GM21717 (cell line): ENCODE data around the gene ZNF846.
A peak's percentile ranks its signal among the peaks of the same experiment; 100 is the strongest.
"Not testable (repeated sequence)": the region's sequence is repeated elsewhere in the genome, so short reads cannot be mapped to it uniquely, and the experiment has no call there.

Experiments
- ATAC-seq: cut with Tn5 transposase; IDR thresholded peaks from one replicate; pipeline ENCODE4 v1.9.1; 2021; ENCODE audit warnings: mild to moderate bottlenecking, moderate library complexity; ENCODE audit not compliant: unreplicated experiment

Gene ZNF846

DNA sequence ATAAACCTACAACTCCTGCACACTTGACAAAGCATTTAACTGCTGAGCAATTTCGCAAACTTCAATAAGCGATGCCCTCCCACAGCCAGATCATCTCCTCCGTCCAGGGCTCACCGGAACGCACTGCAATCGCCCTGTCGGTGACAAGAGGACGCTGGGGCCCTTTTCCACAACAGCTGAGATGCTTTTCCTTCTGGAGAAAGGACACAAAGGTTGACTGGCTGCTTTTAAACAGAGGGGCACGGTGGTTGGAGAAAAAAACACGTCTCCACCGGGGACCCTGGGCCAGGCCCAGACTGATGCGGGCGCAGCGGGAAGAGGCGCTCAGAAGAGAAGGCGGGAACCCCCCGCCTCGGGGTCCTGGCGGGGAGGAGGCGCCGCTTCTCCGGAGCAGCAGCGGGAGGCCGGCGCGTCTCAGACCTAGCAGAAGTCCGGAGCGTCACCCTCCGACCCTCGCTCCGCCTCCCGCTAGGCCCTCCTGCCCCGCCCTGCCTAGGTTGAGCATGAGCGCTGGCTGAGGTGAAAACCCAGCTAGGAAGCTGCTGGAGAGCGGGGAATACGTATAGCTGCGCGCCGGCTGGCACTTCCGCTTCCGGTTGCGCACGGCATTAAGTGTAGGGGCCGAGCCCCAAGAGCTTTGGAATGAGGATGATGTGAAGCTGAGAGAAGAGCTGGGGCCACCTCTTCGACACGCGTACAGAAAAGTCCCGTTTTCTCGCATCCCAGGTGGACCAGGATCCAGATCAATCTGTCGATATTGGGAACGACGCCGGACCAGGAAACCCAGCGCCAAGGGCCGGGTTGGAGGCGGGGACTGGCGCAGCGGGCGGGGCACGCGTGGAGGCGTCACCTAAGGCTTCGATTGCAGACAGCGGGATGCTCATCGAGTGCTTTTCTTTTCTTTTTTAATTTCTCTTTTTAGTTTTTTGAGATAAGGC is at the start of gene ZNF846:
TSS of gene ZNF846 (minus strand) at position 564 of the 938 bp plus-strand sequence. CDS start 3,788 bp downstream, outside the sequence.
- ATAC-seq = peak; percentile 94

DNA sequence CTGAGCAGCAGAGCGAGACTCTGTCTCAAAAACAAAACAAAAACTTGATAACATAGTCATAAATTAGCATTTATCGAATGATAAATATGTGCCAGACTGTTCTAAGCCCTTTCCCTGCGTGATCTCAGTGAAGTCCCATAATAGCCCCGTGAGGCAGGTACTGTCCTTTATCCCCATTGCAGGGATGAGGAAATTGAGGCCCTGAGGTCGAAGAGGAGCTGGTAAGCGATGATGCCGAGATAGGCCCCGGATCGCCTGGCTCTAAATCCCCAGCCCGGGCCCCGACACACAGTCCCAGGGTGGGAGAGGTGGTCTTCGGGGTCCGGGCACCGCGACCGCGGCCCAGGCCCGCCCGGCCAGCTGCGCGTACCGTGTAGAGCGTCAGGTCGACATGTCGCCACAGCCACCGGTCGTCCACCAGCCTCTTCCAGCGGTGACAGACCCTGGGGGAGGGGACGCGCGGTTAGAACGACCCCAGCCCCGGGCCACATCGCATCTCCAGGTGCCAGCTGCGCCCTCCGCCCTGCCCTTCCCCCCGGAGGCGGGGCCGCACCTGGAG is 49.7 kb upstream of the ZNF846 start:
- peak; percentile 3 for ATAC-seq

DNA sequence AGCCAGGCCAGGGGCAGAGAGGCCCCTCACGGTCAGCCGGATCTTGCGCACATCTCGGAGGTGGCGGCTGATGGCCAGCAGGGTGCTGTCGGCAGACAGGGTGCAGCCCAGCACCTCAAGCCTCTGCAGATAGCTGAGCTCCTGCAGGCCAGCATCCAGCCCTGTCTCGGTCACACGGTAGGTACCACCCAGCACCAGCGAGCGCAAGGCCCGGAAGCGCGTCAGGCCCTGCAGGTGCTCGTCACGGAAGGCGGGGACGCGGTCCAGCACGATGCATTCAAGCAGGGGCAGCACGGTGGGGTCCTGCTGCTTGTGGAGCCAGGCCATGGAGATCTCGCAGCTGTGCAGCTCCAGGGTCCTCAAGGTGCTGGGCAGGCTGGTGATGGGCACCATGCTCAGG is 42.6 kb upstream of the ZNF846 start:
- ATAC-seq = no peak

DNA sequence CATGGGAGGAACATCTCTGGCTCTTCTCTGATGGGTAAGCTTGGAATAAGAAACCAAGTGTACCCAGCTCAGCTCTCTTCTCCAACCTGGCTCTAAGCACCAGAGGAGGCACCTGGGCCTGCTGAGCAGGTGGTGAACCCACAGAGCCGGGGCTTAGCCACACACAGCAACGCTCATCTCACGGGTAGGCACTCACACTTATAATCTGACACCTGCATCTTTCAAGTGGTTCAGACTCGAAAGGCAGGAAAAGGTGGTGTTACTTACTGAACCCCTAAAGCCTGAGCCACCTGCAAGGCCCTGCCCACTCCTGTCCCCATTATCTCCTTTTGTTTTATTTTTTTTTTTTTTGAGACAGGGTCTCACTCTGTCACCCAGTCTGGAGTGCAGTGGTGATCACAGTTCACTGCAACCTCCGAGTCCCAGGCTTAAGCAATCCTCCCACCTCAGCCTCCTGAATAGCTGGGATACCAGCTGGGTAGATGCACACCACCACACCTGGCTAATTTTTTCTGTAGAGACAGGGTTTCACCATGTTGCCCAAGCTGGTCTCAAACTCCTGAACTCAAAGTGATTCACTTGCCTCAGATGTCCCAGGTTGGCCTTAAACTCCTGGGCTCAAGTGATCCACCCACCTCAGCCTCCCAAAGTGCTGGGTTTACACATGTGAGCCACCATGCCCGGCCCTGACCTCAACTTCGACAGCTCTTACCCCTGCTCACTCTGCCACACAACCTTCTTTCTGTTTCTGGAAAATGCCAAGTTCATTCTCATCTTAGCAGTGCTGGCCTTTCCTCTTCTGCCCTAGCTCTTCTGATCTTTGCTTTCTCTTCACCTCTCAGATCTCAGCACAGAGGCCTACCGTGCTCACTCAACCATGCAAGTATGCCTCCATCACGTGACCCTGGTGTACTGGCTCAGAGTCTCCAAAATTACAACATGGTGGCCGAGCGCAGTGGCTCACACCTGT is 40.6 kb upstream of the ZNF846 start:
- no peak for ATAC-seq

DNA sequence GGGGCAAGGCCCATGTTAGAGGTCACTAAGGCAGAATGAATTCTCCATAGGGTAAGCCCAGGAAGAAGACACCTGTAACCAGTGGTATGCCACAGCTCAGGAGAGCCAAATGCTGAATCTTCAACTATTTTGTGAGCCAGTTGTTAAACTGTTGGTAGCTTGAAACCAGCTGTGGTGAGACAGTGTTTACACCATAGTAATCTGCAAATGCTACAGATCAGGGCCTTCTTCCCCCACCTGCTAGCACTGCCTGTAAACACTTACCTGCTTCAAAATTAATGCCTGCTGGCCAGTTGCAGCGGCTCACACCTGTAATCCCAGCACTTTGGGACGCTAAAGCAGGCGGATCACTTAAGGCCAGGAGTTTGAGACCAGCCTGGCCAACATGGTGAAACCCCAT is 38.3 kb upstream of the ZNF846 start:
- no peak for ATAC-seq

DNA sequence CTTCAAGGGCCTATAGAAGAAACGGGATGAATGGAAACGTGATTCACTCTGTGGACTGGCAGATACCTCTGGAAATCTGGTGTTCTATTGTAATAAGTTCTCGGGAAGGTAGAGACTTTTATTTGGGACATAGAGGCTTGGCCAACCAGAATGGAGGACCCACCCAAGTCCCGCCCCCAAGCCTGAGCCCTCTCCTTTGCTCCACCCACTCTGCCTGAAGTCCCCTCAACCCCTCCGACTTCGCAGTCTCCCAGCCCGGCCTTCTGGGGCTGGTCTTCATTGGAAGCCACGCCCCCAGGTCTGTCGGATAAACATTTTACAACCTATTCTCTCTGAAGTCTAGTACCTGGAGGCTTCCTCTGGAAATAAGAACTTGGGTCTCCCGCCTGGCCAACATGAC is 33.4 kb upstream of the ZNF846 start:
- no peak for ATAC-seq

DNA sequence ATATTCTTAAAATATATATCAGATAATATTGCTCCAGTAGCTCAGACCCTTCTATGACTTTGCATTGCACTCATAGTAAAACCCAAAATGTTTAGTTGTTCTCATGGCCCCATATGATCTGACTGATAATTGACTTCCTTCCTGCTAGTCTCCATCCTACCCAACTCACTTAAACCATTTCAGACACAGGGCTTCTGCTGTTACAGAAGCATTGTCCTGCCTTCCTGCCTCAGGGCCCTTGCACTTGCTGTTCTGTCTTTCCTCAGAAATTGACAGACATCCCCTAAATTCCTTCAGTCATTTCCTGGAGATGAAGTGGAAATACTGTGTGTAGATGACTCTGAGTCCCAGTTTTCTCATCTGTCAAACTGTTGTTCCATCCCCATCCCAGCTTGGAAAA is 30.6 kb upstream of the ZNF846 start:
- no peak for ATAC-seq

DNA sequence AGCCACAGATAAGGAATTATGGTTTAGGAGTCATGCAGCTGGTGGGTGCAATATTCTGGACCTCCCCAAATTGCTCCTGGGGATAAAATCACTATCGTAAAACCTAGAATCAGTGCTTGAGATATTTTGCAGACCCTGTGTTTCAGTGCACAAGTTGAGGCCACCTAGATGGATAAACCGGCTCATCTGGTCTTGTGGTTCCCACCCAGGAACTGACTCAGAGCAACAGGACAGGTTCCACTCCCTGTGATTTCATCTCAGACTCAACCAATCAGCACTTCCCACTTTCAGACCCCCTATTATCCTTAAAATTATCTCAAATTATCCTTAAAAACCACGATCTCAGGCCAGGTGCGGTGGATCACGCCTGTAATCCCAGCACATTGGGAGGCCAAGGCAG is 29.3 kb upstream of the ZNF846 start:
- no peak for ATAC-seq

DNA sequence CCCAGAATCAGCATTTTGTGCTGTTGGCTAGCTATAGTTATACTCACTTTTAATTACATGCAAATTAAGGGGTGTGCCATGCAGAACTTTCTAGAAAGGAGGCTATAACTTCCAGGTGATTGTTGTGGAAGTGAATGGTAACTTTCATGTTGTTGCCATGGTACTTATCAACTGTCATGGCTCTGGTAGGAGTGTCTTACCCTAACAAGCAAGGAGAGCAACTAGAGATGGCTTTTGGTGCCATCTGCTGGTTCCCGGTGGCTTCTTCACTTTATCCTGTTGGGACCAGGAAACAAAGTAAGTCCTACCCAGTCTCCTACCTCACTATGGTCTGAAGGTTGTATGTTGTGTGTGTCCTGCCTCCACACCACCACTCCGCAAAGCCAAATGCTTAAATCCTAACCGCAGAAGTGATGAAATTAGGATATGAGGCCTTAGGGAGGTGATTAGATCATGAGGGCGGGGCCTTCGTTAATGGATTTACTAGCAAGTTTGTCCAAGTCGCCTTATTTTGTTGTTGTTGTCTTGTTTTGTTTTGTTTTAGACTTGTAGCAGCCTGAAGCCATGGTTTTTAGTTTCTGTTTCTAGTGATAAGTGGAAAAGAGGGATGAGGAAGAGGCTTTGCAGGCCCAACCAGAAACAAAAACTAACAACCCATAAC is 27.7 kb upstream of the ZNF846 start:
- ATAC-seq = no peak

DNA sequence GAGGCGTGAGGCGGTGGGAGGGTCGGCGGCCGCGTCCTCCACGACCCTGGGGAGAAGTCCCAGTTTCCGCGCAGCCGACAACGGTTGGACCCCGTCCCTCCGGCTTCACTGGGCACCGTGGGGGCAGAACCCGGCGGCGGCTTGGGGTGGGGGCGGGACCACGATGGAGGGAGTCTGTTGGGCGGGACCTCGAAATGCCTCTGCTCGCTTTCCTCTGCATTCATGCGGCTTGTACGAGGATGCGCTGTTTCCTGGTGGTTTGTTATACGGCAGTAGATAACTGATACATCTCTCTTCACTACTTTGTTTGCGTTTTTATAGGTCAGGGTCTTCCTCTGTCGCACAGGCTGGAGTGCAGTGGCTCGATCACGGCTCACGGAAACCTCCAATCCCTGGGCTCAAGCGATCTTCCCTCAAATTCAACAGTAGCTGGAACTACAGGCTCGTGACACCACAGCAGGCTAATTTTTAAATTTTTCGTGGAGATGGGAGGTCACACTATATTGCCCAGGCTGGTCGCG is 24.6 kb upstream of the ZNF846 start:
- ATAC-seq = no peak

DNA sequence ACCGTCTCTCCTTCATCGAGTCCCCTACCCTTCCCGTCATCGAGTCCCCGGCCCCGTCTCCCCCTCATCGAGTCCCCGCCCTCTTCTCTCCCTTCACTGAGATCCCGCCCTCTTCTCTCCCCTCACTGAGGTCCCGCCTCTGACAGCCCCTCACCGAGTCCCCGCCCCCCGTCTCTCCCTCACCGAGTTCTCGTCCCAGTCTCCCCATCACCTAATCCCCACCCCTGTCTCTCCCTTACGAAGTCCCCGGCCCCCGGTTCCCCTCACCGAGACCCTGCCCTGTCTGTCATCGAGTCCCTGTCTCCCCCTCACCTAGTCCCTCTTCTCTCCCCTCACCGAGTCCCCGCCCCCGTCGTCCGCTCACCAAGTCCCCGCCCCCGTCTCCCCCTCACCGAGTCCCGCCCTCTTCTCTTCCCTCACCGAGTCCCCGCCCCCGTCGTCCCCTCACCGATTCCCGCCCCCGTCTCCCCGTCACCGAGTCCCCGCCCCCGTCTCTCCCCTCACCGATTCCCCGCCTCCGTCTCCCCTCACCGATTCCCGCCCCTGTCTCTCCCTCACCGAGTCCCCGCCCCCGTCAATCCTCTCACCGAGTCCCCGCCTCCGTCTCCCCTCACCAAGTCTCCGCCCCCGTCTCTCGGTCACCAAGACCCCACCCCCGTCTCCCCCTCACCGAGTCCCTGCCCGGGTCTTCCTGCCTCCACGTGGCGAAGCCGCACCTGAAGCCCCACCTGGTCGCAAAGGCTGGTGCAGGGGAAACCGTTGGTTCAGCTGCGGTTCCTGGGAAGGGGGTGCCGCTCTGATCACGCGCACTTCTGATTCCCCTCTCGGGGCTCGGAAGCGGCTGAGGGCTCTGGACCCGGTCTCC is 23.9 kb upstream of the ZNF846 start:
- ATAC-seq = no peak

DNA sequence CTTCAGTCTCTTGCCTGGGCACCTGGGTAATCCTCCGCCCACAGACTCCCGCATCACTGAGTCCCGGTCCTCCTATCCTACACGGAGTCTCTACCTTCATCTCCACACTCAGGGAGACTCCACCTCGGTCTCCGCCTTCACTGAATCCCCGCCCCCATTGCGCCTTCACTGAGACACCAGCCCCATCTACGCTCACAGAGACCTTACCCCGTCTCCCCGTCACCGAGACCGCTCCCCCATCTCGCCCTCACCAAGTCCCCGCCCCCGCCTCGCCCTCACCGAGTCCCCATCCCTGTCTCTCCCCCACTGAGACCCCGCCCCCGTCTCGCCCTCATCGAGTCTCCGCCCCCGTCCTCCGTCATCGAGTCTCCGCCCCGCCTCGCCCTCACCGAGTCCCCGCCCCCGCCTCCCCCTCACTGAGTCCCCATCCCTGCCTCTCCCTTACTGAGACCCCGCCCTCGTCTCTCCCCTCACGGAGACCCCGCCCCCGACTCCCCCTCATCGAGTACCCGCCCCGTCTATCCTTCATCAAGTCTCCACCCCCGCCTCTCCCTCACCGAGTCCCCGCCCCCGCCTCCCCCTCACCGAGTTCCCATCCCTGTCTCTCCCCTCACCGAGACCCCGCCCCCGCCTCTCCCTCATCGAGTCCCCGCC is 23.1 kb upstream of the ZNF846 start:
- ATAC-seq = no peak

DNA sequence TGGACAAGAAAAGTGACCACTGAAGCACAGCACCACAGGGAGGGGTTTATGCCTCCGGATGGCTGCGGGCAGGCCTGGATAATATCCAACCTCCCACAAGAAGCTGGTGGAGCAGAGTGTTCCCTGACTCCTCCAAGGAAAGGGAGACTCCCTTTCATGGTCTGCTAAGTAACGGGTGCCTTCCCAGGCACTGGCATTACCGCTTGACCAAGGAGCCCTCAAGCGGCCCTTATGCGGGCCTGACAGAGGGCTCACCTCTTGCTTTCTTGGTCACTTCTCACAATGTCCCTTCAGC is 22.5 kb upstream of the ZNF846 start:
- not testable (repeated sequence) for ATAC-seq

DNA sequence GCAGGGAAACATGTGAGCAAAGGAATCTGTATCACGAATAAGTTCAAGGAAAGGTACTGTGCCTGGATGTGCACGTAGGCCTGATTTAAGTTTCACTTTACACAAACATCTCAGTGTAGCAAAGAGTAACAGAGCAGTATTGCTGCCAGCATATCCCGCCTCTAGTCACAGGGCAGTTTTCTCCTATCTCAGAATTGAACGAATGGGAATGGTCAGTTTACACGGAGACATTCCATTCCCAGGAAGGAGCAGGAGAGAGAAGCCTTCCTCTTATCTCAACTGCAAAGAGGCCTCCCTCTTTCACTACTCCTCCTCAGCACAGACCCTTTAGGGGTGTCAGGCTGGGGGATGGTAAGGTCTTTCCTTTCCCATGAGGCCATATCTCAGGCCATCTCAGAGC is 21.0 kb upstream of the ZNF846 start:
- ATAC-seq = not testable (repeated sequence)

DNA sequence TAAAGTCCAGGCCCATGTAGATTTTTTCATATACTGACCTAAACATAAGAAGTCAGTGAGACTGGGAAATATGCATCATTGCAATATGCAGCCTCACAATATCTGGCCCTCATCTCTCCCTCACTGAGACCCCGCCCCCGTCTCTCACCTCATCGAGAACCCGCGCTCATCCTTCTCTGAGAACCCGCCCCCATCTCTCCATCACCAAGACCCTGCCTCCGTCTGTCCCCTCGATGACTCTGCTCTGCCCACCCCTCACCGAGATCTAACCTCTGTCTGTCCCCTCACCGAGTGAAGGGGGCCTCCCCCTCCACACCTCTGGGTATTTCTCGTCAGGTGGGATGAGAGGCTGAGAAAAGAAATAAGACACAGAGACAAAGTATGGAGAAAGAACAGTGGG is 20.5 kb upstream of the ZNF846 start:
- no peak for ATAC-seq

DNA sequence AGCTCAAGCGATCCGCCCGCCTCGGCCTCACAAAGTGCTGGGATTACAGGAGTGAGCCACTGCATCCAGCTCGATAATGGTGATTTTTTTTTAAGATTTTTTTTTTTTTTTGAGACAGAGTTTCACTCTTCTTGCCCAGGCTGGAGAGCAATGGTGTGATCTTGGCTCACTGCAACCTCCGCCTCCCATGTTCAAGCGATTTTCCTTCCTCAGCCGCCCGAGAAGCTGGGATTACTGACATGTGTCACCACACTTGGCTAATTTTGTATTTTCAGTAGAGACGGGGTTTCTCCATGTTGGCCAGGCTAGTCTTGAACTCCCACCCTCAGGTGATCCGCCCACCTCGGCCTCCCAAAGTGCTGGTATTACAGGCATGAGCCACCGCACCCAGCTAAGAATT is 20.1 kb upstream of the ZNF846 start:
- not testable (repeated sequence) for ATAC-seq

DNA sequence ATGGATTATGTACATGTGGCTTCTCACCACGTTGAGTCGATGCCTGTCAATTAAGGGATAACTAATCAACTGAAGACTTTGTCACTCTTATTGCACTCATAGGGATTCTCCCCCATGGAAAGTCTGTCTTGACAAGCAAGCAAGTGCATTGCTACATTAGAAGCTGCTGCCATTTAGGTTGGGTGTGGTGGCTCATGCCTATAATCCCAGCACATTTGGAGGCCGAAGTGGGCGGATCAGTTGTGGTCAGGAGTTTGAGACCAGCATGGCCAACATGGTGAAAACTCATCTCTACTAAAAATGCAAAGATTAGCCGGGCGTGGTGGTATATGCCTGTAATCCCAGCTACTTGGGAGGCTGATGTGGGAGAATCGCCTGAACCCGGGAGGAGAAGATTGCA is 18.3 kb upstream of the ZNF846 start:
- ATAC-seq = no peak

DNA sequence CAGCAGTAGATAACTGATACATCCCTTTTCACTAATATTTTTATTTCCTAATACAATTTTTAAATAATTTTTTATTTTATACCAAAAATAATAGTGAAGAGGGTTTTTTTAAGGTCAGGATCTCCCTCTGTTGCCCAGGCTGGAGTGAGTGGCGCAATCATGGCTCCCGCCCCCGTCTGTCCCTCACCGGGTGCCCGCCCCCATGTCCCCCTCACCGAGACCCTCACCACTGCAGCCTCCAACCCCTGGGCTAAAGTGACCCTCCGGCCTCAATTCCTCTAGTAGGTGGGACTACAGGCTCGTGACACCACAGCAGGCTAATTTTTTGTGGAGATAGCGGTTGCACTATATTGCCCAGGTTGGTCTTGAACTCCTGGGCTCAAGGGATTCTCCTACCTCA is 17.8 kb upstream of the ZNF846 start:
- ATAC-seq = no peak
